Inflammatory macrophage (primary cell): ENCODE data around the gene NPEPL1.
"Not testable (repeated sequence)": the region's sequence is repeated elsewhere in the genome, so short reads cannot be mapped to it uniquely, and the experiment has no call there.

Experiments
- DNase-seq, 2 donors: peaks; one replicate each; pipeline ENCODE4 v3.0.0-alpha.2; 2020 to 2022
- total RNA-seq, 18 experiments: gene quantifications; one replicate each; lab custom pipeline; 2026; ENCODE audit warnings: mixed read lengths in 6 of 18, inconsistent platforms in 2 of 18; lab: John Stamatoyannopoulos, UW

NPEPL1 gene, protein sequence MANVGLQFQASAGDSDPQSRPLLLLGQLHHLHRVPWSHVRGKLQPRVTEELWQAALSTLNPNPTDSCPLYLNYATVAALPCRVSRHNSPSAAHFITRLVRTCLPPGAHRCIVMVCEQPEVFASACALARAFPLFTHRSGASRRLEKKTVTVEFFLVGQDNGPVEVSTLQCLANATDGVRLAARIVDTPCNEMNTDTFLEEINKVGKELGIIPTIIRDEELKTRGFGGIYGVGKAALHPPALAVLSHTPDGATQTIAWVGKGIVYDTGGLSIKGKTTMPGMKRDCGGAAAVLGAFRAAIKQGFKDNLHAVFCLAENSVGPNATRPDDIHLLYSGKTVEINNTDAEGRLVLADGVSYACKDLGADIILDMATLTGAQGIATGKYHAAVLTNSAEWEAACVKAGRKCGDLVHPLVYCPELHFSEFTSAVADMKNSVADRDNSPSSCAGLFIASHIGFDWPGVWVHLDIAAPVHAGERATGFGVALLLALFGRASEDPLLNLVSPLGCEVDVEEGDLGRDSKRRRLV
- total RNA-seq: 1.8 to 11.2 (median 6.1) reads per million in 18 experiments

DNA sequence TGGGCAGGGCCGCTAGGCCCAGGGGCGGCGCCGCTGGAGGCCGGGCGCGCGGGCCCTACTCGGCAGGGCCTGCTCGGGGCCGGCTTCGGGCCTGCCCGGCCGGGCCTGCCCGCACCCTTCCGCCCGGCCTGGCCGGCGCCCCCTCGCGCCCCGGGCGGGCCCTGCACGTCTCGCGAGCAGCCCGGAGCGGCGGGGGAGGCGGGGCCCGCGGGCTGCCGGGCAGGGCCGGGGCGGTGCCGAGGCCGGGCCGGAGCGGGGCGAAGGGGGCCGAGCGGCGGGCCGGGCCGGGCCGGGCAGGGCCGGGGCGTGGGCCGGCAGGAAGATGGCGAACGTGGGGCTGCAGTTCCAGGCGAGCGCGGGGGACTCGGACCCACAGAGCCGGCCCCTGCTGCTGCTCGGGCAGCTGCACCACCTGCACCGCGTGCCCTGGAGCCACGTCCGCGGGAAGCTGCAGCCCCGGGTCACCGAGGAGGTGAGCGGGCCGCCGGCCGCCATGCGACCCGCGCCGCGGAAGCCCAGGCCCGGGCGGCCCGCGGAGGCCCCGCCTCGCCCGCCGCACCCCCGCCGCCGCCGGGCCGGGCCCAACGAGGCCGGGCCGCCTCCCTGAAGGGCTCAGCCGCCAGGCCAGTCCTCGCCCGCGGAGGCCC, at the start of gene NPEPL1:
Gene NPEPL1 (plus strand): TSS at position 222 of the 647 bp plus-strand sequence. CDS start 101 bp downstream, at position 323.
- peak; percentile 75 to 87 for DNase-seq

DNA sequence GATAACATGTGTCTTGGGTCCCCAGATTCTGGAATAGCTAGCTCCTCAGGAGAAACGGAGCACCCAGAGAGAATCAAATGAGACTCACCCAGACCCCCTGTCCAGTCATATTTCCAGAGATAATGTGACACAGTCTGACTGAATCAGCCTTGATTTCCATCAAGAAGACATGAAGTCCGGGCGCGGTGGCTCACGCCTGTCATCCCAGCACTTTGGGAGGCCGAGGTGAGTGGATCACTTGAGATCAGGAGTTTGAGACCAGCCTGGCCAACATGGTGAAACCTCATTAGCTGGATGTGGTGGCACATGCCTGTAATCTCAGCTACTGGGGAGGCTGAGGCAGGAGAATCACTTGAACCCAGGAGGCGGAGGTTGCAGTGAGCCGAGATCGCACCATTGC, 49.7 kb upstream of the NPEPL1 start:
- not testable (repeated sequence) for DNase-seq

DNA sequence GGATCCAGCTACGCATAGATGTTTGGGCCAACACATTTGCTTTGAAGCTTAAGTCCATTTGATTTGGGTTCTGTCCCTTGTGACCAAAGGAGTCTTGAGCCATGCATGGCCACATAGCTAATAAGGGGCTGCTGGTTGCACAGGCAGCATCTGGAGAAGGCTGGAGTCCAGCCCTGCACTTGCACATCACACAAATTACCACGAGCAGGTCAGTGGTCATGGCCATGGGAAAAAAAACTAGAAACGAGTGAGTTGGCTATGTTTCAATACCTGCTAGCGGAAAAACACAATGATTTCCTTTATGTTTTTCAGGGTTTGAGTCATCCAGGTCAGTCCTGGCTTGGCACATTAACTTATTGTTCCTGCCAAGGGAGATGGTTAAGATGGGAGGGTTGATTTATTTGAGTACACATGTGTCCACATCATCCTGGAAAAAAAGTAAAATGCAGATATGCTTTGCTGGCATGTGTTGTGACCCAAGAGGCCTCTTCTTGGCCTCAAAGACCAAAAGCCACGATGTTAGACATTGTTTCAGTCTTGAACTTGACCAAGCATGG, 47.1 kb upstream of the NPEPL1 start:
- DNase-seq: no peak

DNA sequence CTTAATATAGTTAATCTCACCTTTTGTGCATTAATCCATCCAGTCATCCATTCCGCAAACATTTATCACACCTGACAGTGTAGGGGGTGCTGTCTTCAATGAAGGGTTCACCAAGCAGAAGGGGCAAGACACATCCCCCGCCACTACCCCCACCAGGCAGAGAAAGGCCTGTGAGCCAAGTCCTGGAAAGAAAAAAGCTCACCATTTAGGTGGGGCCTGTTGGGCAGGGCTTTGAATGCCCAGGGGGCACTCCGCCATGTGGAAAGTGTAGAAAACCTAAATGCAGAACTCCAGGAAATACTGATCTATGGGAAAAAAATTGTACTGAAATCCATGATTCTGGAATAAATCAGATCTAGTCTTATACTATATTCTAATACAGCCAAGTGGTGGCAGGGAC, 46.3 kb upstream of the NPEPL1 start:
- DNase-seq: no peak

DNA sequence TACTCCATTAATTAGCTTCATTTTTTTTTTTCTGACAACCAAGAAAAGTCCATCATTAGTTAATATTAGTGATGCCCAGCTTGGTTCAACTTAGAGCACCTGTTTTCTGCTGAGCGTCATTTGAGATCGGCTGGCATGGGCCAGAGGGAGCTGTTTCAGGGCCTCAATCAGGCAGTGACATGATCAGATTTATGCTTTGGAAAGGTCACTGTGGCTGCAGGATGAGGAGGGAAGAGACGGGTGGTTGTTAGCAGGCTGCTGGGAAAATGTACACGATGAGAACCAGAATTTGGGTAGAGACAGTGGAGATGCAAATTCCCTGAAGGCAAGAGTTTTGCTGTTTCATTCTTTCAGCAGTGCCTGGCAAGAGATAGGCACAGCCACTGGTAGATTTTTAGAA, 45.9 kb upstream of the NPEPL1 start:
- no peak for DNase-seq

DNA sequence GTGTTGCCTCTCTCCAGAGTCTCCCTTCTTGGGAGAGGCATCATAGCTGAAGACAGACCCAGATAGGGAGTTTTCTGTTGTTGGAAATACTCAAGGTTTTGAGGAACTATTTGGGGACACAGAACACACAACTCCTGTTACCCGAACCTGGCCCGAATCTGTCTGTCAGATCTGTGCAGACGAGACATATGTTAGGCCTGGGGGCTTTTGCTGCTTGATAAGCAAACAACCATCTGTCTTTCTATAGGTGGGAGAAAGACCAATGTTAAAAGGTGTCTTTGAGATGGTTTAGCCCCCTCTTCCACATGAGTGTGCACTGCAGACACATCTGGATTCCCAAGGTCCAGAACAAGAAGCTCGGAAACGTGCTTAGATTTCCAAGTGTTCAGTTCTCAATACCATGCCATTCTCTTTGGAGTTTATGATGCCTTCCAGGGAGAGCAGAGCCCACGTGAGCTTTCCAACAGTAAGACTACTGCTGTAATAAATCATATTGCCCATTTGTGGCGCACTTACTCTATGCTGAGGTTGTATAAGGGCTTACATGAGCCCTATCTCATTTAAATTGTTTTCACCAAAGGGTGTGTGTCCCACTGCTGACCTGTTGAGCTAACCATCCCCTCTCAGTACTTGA, 45.3 kb upstream of the NPEPL1 start:
- peak; percentile 17 to 18 for DNase-seq

DNA sequence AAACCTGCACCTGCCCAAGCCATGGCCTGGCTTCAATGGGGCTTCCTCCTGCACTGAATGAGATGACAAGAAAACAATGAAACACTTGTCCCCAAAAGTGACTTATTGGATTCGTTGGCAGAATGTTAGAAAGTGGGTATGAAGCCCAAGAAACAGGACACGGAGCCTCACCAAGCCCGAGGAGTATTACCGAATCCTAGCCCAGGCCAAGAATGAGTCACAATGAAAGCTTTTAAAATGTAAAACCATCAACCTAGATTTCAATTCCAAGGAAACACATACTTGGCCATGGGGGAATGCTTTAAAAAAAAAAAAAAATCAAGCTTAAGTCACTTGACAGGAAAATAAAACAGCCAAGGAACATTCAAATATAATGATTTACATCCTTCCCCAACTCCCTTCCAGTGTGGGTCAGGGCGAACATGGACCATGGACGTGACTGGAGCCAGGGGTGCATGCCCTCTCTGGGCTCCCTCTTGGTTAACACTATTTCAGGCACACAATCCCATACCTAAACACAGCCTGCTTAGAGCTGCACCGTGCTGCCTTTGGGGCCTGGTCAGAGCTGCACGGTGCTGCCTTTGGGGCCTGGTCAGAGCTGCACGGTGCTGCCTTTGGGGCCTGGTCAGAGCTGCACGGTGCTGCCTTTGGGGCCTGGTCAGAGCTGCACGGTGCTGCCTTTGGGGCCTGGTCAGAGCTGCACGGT, 44.7 kb upstream of the NPEPL1 start:
- DNase-seq: no peak

DNA sequence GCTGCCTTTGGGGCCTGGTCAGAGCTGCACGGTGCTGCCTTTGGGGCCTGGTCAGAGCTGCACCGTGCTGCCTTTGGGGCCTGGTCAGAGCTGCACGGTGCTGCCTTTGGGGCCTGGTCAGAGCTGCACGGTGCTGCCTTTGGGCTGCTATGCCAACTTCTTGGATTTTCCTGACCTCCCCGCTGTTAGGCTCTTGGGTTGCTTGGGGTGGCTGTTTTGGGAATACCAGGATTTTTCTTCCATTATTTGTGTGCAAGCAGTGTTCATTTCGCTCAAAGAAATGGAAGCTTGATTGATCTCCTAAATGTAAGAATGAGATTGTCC, 44.1 kb upstream of the NPEPL1 start:
- not testable (repeated sequence) for DNase-seq

DNA sequence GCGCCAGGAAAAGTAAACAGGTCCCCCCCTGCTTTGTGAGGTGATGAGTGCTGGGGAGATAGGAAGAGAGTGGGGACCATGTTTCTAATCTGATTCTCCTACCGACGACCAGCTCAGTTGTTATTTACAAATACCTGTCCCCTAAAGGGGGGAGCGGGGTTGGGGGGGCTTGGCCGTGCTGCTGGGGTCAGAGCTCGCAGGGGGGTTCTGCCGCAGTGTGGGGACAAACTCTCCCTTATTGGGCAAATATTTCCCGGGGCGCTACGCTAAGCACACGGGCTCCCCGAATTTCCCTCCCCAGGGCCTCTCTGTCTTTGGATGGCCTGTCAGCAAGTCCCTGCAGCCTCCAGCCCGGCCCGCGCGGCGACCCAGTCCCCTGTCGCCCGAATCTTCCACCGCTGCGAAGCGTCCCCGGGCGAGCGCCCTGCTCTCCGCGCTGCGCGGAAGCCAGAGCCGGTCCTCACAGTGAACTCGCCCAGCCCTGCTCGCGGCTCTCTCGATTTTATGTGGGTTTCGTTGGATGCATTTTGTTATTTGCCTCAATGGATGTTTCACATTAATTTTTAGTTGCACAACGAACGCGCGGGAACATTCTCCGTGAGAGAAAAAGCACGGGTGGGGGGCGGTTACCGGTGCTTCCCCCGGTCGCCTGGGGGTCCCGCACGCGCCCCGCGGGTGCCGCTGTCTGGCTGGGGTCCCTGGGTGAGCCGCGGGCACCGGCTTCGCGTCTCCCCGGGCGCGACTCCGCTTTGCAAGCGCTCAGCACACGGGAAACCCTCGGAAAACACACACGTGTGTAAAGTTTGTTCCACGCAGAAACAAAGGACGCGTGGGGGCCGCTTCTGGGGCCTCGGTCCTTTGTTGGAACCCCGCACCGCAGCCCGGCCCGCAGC, 43.1 kb upstream of the NPEPL1 start:
- DNase-seq: peak in 1 of 2 donors; percentile 16

DNA sequence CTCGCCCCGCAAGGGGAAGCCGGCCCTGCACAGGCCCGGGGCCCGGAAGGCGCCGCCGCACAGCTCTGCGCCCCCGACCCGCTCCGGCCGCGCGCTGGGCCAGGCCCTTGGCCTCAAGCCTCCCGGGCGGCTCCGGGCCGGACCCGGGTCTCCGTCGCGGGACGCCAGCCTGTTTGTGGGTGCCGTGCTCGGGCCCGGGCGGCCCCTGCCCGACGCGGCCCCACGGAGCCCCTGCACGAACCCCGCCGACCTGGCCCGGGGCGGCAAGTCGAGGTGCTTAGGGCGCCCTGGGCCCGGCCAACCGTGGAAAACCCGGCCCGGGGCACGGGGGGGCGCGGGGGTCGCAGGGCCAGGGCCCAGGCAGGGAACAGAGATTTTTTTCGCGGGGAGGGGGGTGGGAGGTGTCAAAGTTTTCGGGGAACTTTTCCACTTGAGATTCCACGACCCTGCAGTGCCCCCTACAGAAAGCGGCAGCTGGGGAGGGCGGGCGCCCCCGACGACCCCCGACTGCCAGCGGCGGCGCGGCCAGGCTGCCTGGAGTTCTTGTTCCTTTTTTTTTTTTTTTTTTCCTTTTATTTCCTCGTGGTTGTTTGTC, 42.3 kb upstream of the NPEPL1 start:
- DNase-seq: peak in 1 of 2 donors; percentile 17

DNA sequence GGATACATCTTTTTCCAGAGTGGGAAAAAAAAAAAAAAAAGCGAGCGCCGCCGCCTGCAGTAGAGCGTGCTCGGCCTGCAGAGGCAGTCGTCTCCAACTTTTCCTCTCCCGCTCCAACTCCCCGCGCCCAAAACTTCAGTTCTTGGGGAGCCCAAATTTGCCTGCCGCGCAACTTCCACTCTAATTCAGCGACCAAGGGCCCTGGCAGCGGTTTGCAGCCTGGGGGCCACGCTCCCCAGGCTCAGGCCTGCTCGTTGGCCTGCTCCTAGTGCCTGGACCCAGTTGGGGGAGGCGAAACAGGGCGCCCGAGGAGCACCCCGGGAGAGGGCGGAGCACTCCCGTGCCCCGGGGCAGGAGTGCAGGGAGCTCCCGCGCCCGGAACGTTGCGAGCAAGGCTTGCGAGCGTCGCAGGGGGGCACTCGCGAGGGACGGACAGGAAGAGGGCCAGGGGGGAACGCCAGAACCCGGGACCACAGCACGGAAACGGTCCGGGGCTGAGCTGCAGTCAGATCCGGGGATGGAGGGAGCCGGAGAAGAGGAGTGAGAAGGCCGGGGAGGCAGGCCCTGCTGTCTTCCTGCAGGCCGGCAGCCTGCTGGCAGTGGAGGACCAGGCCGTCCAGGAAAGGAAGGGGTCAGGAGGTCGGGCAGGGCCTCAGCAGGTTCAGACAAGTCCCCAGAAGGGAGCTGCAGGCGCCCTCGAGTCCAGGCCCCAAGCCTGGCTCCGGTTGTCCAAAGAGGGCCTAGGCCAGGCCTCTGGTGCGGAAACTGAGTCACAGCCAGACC, 41.6 kb upstream of the NPEPL1 start, which contains the start of gene STX16:
Gene STX16 (plus strand): TSS at position 508 of the 783 bp plus-strand sequence. CDS start 724 bp downstream, outside the sequence.
- peak; percentile 95 to 96 for DNase-seq

DNA sequence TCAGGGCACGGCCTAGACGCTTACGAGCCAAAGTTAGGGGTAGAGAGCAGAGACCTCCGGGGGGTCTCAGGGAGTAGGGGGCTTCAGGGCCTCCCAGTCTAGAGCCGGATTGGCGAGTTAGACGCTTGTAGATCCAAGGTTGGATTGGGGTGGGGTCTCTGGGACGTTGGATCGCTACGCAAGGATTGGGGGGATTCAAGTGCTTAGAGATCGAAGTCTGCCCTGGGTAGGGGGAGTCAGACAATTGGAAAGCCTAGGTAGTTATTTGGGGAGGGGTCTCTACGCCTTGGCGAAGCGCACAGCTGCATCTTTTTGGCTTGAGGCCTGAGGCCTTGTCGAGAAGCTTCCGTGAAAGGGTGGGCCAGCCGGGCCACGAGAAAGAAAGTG, 41.0 kb upstream of the NPEPL1 start:
- no peak for DNase-seq

DNA sequence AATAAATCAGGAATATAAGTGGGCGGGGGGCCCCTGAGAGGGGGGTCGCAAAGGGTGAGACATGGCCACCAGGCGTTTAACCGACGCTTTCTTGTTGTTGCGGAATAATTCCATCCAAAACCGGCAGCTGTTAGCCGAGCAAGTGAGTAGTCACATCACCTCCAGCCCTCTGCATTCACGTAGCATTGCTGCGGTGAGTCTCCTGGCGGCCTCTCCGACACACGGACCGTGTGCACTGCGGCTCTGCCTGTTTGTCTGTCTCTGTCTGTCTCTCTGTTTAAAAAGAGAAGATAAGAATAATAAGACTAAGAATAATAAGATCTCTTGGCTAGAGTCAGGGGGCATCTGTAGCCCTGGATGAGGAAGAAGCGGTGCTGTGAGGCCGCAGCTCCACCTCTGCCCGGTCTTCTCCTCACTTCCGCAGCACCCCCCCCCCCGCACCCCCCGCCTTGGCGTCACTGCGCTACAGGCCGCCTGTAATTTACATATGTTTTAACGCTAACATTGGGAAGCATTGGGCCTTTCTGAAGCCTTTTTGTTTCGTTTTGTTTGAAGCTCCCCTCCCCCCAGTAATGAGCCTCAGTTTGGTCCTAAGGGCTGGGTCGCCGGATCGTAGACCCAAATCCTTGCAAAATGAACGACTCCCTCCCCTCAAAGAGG, 40.5 kb upstream of the NPEPL1 start:
- peak; percentile 80 for DNase-seq

DNA sequence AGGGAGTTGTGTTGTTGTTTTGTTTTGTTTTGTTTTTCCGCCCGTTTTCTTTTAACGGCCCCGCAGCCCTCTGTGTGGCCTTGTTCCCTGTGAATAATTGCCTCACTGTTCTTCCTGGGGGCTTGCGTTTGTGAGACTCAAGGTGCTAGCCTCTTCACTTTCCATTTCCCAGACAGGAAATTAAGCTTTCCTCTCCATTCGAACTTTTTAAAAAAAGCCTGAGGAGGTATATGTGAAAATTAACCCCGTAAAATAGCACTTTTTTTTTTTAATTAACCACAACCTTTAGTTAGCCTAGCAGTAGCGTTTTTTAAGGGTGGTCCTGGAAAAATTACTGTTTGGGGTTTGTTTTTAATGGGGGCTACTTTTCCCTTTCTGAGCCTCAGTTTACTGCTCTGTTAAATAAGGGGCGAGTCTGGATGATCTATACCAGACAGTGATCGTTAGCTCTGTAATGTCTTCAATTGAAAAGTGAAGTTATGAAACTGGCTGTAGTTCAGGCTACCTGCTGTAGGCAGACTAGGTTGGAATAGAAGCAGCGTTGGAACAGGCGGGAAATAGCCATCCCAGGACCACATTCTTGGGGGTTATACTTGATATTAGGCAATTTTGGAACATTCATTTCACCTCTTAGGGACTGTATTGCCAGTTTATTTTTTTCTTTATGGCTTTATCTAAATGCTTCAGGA, 39.9 kb upstream of the NPEPL1 start:
- DNase-seq: no peak

DNA sequence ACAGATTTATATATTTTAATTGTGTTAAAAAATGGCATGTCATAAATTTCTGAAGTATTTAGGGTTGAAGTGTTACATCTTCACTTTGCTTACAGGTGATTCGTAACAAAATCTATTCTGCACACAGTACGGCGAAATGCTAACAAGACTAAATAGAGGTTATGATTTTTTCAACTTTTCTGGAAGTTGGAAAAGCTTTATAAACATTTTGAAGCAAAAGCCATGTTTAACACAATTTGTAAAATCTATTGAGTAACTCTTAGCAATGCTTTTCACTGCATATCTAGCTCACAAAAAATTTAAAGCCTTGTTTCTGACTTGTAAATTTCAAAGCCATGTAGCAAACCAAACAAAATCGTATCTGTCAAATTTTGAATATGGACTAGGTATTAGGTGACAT, 38.3 kb upstream of the NPEPL1 start:
- DNase-seq: no peak

DNA sequence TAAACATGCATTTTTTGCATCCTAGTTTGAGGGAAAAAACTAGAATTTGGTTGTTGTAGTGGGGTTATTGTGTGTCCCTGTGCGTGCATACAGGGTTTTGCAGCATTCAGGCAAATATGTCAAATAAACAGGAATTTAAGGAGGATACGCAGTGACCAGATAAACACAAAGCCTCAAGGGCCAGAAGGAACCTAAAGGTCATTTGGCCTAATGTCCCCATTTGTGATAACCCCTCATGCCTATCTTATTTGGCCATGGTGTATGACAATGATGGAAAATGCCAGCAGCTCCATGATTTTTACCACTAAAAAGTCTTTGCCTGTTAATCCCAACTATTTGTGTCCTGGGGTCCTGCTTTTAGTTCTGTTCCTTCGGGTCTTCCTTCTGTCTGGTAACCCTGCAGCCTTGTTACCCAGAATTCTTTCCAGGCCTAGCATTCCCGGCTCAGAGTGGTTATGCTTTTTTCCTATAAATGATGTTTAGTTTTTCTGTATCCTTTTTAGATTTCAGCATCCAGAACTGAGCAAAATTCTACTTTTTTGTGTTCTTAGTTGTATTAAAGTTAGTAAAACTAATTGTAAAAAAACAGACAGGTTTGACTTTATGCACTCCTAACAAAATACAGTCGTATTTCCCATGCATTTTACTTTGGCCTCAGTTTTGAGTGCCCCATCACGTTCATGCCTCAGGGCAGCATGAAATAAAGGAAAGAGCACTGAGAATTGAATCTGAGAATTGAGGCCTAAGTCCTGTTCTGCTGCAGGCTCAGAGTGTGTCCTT, 37.1 kb upstream of the NPEPL1 start:
- no peak for DNase-seq

DNA sequence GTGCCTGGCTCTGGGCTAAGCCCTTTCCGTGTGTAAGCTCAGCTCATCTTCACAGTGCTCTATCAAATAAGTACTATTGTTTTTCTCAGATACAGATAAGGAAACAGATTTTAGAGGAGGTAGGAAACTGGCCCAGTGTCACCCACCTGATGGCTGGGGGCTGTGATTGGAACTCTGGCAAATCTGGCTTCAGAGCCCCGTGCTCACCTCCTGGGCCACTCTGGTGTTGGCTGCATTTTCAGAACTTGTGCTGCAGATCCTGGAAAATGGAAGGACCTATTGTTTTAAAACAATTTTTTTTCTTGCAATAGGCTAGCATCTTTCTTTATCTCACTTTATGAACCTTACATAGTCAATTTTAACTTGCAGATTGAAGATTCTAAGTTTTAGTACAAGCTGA, 35.8 kb upstream of the NPEPL1 start:
- no peak for DNase-seq

DNA sequence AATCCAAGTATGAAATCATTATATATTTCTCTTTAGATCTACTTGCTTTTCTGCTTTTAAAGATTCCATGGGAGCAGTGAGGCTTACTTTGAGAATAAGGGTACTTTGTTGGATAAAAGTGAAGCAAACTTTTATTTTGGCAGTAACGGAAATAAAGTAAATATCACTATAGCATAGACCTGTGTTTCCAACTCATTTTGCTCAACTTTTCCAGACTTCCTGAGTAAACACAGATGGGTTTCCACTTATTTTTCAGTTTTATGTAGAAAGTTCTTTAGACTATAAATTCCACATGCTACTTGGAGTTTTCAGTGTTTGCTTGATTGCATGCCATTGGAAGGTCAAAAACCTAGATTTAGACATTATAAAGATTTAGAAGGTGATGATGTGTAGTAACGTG, 35.3 kb upstream of the NPEPL1 start:
- no peak for DNase-seq
